Lower lobe of right lung (tissue), 2 donors: ENCODE results near the gene PRKRA. TPM values are rescaled to one million over a fixed set of nuclear protein-coding genes. Genes with fewer than 3 reads are reported as not detected.
A peak's percentile ranks its signal among the peaks of the same experiment; 100 is the strongest.

Experiments used
- ATAC-seq, 2 donors: fragments of 200-7000 bp; cut with Tn5 transposase; one replicate each; pipeline ENCODE4 v1.9.1; 2020 to 2022; ENCODE audit warnings: mild to moderate bottlenecking in 2 of 2, moderate library complexity in 2 of 2
- DNase-seq: peaks from one replicate; pipeline ENCODE4 v3.0.0-alpha.2; 2020
- H3K27ac ChIP-seq: fragments of 200-600 bp; one replicate; pipeline ENCODE4 v1.8.0; 2022
- H3K27me3 ChIP-seq: fragments of 200-600 bp; one replicate; pipeline ENCODE4 v1.8.0; 2022; ENCODE audit warnings: low read depth
- H3K36me3 ChIP-seq: fragments of 200-600 bp; one replicate; pipeline ENCODE4 v1.8.0; 2022; ENCODE audit warnings: mild to moderate bottlenecking
- H3K4me1 ChIP-seq: fragments of 200-600 bp; one replicate; pipeline ENCODE4 v1.8.0; 2022
- H3K4me3 ChIP-seq: fragments of 200-600 bp; one replicate; pipeline ENCODE4 v1.8.0; 2022; ENCODE audit warnings: mild to moderate bottlenecking
- H3K9me3 ChIP-seq: fragments of 200-600 bp; one replicate; pipeline ENCODE4 v1.8.0; 2022
- intact Hi-C: fragments of 100-400 bp; cut with DNase I; formaldehyde crosslinking; loops from one replicate; pipeline ENCODE4 v1.11.0; 2022
- total RNA-seq: library from RNA; stranded (reverse); fragmentation: NEBNext Ultra II Directional; extraction: Animal tissue kit (Norgen Biotek cat#: 25700); gene quantifications from one replicate; pipeline ENCODE4 v1.2.1, GENCODE V29; 2021
- TF ChIP-seq, protein P1 (sequence below): fragments of 200-600 bp; IDR thresholded peaks from one replicate; pipeline ENCODE4 v1.8.0; 2022; ENCODE audit warnings: antibody characterized with exemption, mild to moderate bottlenecking
- donor health status: DM: no; HTN: yes; CAD: no; lungs with severe emphysema.

The PRKRA gene
- total RNA-seq, 1 donor from 2014 or later, result 46.3 TPM

DNA sequence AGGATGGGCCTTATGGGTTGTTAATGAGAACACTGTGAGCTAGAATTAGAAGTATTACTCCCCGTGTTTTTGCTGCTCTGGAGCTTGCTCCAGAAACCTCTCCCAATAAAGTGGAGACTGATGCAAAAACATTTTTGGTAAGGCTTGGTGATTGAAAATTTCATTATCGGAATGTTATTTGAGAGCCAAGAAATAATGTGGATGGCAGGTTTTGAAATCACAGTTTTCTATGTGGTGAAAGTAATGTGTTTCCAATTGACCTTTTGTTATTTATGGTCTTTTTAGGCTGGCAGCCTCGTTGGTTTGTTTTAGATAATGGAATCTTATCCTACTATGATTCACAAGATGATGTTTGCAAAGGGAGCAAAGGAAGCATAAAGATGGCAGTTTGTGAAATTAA lies 34.4 kb upstream of the PRKRA start:
- Histone ChIP-seq H3K9me3 (no peaks in the 10 kb centered on the region), H3K4me3 (no peak overlapping the region)
- no peak for DNase-seq

DNA sequence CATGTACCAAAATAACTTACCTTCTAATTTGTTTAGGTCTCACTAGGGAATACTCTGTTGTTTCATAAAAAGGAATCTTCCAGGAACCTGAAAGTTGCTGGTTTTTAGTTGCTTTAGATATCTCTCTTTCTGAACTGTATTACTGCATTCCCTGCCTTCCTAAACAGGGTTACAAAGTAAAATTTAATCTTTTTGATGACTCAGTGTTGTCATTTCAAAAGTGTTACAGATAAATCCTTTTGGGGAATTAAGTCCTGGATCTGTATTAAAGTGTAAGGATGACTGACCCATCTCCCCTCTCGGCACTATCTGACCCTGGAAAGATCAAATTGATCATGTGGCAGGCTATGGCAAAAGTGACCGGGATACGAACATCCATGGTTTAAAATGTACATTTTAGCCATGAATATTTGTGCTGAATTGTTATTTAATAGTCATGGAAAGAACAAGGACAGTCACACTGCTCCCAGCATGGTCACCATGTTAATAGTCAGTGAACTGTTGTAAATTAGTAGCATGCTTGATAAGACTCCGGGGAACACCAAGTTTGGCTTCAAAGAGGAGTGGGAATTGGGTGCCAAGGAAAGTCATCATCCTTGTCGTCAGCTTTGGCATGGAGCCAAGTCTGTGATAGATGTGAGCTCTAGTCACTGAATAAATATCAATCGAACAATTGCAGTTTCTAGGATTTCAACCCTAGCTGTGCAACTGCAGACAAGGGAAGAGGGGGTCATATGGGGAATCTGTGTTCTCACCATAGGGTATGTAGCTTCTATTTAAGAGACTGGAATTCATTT lies 33.5 kb upstream of the PRKRA start:
- DNase-seq (no peak), ATAC-seq (no peak)
- H3K4me1 ChIP-seq, result peaks cover 44% of the 10 kb centered on the region
- H3K9me3 ChIP-seq, result no peaks in the 10 kb centered on the region
- intact Hi-C loops, result no loop called here
- no peak overlapping the region for H3K4me3 ChIP-seq
- no peaks in the 10 kb centered on the region for H3K27me3 ChIP-seq
- TF ChIP-seq, protein P1, sequence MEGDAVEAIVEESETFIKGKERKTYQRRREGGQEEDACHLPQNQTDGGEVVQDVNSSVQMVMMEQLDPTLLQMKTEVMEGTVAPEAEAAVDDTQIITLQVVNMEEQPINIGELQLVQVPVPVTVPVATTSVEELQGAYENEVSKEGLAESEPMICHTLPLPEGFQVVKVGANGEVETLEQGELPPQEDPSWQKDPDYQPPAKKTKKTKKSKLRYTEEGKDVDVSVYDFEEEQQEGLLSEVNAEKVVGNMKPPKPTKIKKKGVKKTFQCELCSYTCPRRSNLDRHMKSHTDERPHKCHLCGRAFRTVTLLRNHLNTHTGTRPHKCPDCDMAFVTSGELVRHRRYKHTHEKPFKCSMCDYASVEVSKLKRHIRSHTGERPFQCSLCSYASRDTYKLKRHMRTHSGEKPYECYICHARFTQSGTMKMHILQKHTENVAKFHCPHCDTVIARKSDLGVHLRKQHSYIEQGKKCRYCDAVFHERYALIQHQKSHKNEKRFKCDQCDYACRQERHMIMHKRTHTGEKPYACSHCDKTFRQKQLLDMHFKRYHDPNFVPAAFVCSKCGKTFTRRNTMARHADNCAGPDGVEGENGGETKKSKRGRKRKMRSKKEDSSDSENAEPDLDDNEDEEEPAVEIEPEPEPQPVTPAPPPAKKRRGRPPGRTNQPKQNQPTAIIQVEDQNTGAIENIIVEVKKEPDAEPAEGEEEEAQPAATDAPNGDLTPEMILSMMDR, result no peak
- H3K36me3 ChIP-seq, result peaks cover 9% of the 10 kb centered on the region
- no peak overlapping the region for H3K27ac ChIP-seq

More for the DNA sequence above, 34.4 kb upstream of the PRKRA start:
- ATAC-seq, result no peak
- Histone ChIP-seq H3K27me3 (no peaks in the 10 kb centered on the region), H3K36me3 (peaks cover 16% of the 10 kb centered on the region), H3K4me1 (peaks cover 39% of the 10 kb centered on the region), H3K27ac (no peak overlapping the region)
- TF ChIP-seq, protein P1, result no peak
- intact Hi-C loops, result no loop called here

DNA sequence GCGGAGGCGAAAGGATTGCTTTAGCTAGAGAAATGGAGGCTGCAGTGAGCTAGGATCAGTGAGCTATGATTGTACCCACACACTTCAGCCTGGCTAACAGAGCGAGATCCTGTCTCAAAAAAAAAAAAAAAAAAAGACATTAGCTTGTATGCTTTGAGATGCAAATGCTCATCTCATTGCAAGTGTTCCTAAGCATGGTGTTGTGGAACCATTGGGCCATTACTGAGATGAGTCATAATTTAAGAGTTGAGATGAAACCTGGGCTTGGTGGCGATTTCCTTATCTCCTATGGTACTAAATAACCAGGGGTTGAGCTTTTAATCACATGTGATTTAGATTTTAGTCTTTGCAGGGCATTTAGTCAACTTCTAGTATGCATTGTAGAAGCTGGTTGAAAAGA lies 31.5 kb upstream of the PRKRA start:
- DNase-seq (no peak), ATAC-seq (no peak)
- TF ChIP-seq, protein P1, result no peak
- Histone ChIP-seq H3K9me3 (no peaks in the 10 kb centered on the region), H3K4me3 (peak overlapping the region; percentile 71), H3K36me3 (peaks cover 8% of the 10 kb centered on the region), H3K27ac (no peak overlapping the region), H3K27me3 (no peaks in the 10 kb centered on the region), H3K4me1 (peaks cover 52% of the 10 kb centered on the region)
- intact Hi-C loops, result no loop called here

DNA sequence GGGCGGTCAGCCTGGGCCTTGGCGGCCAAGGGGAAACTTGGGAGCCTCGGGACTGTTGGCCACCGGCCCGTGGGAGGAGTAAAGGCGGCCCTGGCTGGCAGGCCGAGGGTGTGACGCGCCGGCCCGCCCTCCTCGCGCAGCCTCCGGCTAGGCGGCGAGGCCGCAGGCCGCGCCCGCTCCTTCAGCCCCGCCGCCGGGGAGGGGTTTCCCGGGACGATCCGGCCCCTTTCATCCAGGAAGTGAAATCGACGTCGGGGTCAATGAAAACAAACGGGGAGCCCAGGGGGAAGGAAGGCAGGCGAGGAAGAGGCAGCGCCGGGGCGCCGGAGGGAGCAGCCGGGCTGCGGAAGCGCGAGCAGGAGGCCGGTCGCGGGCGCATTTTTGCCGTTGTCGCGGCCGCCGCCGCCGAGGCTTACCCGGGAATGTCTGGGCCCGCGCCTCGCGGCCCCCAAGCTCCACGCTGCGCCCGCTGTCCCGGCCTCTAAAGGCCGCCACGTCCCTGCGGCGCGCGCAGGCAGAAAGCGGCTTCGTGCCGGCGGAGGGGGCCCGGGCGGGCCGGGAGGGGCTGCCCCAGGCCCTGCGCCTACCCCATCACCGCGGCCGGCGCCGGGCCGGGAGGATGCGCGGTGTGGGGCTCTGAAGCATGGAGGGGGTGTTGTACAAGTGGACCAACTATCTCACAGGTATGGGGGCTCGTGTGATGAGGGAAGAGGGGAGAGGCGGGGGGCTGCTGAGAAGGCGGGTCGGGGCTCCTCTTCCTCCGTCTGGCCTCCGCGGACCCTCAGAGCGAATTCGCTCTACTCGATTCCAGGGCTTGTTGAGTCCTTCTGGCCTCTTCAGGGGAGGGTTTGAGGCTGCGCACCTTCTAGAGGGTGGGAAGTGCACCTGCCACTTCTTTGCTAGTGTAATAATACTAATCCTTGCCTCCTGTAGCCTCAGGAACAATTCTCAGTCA lies 29.5 kb upstream of the PRKRA start, which contains the start of gene PLEKHA3:
Gene PLEKHA3 (plus strand): TSS at position 231 of the 955 bp plus-strand sequence. CDS start 413 bp downstream, at position 644.
- ATAC-seq, result peak; percentile 95 to 97
- Histone ChIP-seq H3K9me3 (no peaks in the 10 kb centered on the region), H3K27me3 (no peaks in the 10 kb centered on the region), H3K27ac (peak within 1 kb of the TSS; percentile 96), H3K4me1 (peaks cover 54% of the 10 kb centered on the region), H3K4me3 (peak within 1 kb of the TSS; percentile 71), H3K36me3 (no peaks in the 10 kb centered on the region)
- TF ChIP-seq, protein P1, result no peak
- intact Hi-C loops, result no loop called here
- peak; percentile 98 for DNase-seq

DNA sequence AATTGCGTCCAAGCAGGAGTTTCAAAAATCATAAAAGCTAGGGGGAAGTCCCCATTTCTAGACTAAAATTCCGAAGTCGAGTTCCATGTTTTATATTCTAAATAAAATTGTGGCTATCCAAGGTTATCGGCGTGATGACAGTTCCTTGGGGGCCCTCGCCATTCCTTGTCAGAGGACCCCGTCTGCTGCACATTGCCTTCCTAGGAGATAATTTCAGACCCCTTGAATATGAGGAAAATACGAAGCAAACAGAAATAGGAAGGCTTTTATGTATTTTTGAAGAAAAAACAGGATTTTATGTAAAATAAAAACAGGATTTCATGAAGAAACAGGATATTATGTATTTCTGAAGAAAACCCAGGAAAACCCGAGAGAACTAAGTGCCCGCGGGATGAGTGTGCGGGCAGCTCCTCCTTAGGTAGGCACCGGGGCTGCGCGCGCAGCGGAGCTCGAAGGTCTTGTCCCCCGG lies 28.8 kb upstream of the PRKRA start:
- H3K4me3 ChIP-seq, result peak overlapping the region; percentile 71
- H3K27ac ChIP-seq, result peak overlapping the region; percentile 96
- DNase-seq, result no peak
- no peaks in the 10 kb centered on the region for H3K27me3 ChIP-seq
- no peaks in the 10 kb centered on the region for H3K36me3 ChIP-seq
- intact Hi-C loops, result no loop called here
- H3K4me1 ChIP-seq, result peaks cover 52% of the 10 kb centered on the region
- ATAC-seq, result no peak
- H3K9me3 ChIP-seq, result no peaks in the 10 kb centered on the region
- TF ChIP-seq, protein P1, result no peak
